PC-3 (cell line): Measurements from ENCODE around the gene MAN2A2. TPM values are rescaled to one million over a fixed set of nuclear protein-coding genes. Genes with fewer than 3 reads are reported as not detected.
A peak's percentile ranks its signal among the peaks of the same experiment; 100 is the strongest.

Experiments
- ATAC-seq: fragments of 200-7000 bp; cut with Tn5 transposase; 2 replicates; pipeline ENCODE4 v1.9.1; 2020; ENCODE audit warnings: mild to moderate bottlenecking, moderate library complexity
- BruUV-seq: library from RNA; stranded (reverse); fragments of 400-500 nt; replicated peaks from 2 replicates; lab custom pipeline; 2021; lab: Mats Ljungman, UMichigan
- CTCF ChIA-PET: fragments of 300-600 bp; sonication (Branson Sonifier 250); formaldehyde crosslinking; loops from one replicate; lab custom pipeline; 2022; ENCODE audit warnings: antibody characterized with exemption; lab: Charles Lee
- POLR2A ChIA-PET: fragments of 300-600 bp; sonication (Branson Sonifier 250); formaldehyde crosslinking; loops from one replicate; lab custom pipeline; 2022; ENCODE audit warnings: antibody characterized with exemption; ENCODE audit not compliant: unreplicated experiment; lab: Charles Lee
- DNase-seq: peaks from one replicate; pipeline ENCODE4 v3.0.0-alpha.2; 2015
- H2AFZ ChIP-seq: fragments of 300-600 bp; sonication (generic); 2 replicates; pipeline ENCODE4 v1.6.0; 2016; ENCODE audit warnings: antibody characterized with exemption, low read length
- H3F3A ChIP-seq: fragments of 300-600 bp; sonication (generic); one replicate; pipeline ENCODE4 v1.6.0; 2017; ENCODE audit warnings: antibody characterized with exemption, low read length, control low read depth, mild to moderate bottlenecking; ENCODE audit not compliant: unreplicated experiment
- H3K27ac ChIP-seq: fragments of 300-600 bp; sonication (generic); 2 replicates; pipeline ENCODE4 v1.5.1; 2016; ENCODE audit warnings: mild to moderate bottlenecking, low read length
- H3K27me3 ChIP-seq: fragments of 300-600 bp; sonication (generic); 2 replicates; pipeline ENCODE4 v1.6.1; 2016; ENCODE audit warnings: low read length, mixed read lengths
- H3K36me3 ChIP-seq: fragments of 300-600 bp; sonication (generic); 2 replicates; pipeline ENCODE4 v1.6.1; 2016; ENCODE audit warnings: low read depth, mixed run types, low read length, mixed read lengths
- H3K4me1 ChIP-seq: fragments of 300-600 bp; sonication (generic); 2 replicates; pipeline ENCODE4 v1.5.1; 2016; ENCODE audit warnings: low read length; ENCODE audit not compliant: insufficient read depth
- H3K4me2 ChIP-seq: fragments of 300-600 bp; sonication (generic); 2 replicates; pipeline ENCODE4 v1.6.0; 2016; ENCODE audit warnings: low read length
- H3K4me3 ChIP-seq: fragments of 300-600 bp; sonication (generic); 2 replicates; pipeline ENCODE4 v1.5.1; 2016; ENCODE audit warnings: mild to moderate bottlenecking, low read length, mixed read lengths
- H3K79me2 ChIP-seq: fragments of 300-600 bp; sonication (generic); 2 replicates; pipeline ENCODE4 v1.6.1; 2017; ENCODE audit warnings: low read length, mixed read lengths
- H3K9ac ChIP-seq: fragments of 300-600 bp; sonication (generic); 2 replicates; pipeline ENCODE4 v1.6.0; 2016; ENCODE audit warnings: mild to moderate bottlenecking, low read length
- H3K9me2 ChIP-seq: fragments of 300-600 bp; sonication (generic); replicated peaks from 2 replicates; pipeline ENCODE4 v1.6.1; 2016; ENCODE audit warnings: mixed run types, low read length, mixed read lengths
- H3K9me3 ChIP-seq: fragments of 300-600 bp; sonication (generic); 2 replicates; pipeline ENCODE4 v1.6.1; 2016; ENCODE audit warnings: low read length, mixed read lengths
- H4K20me1 ChIP-seq: fragments of 300-600 bp; sonication (generic); 2 replicates; pipeline ENCODE4 v1.6.1; 2016; ENCODE audit warnings: low read length, mixed read lengths
- EZH2 ChIP-seq: fragments of 300-600 bp; sonication (generic); IDR thresholded peaks from one replicate; pipeline ENCODE4 v1.6.1; 2017; ENCODE audit warnings: antibody characterized with exemption, mild to moderate bottlenecking, low read length; ENCODE audit not compliant: unreplicated experiment
- EZH2phosphoT487 ChIP-seq: fragments of 300-600 bp; sonication (generic); IDR thresholded peaks from 2 replicates; pipeline ENCODE4 v1.6.1; 2018; ENCODE audit warnings: mild to moderate bottlenecking, antibody characterized with exemption, low read length, borderline replicate concordance
- intact Hi-C: fragments of 100-400 bp; cut with micrococcal nuclease; formaldehyde crosslinking; loops from 2 replicates; pipeline ENCODE4 v1.9.0; 2023
- total RNA-seq: library from RNA; depleted of rRNA; stranded (reverse); fragments of >200 nt; gene quantifications from 2 replicates; pipeline ENCODE4 v1.2.3, GENCODE V29; 2014
- TF ChIP-seq, protein P1 (sequence below): fragments of 300-600 bp; sonication (generic); conservative IDR thresholded peaks from 2 replicates; pipeline ENCODE4 v1.5.1; 2017; ENCODE audit warnings: antibody characterized with exemption, low read depth, mild to moderate bottlenecking, low read length

MAN2A2 gene
- total RNA-seq, 1 experiment from 2014 or later = 19.8 TPM

- ChIA-PET POLR2A (no interaction called here), CTCF (interaction anchor here (0.6 to 2.1 kb wide), 3 partner anchors 25 to 183 kb away, joined by 3 to 10 read pairs (median 5); partner anchors contain the start of gene MAN2A2)
- TF ChIP-seq EZH2 (no peak), EZH2phosphoT487 (no peak)
- TF ChIP-seq, protein P1, sequence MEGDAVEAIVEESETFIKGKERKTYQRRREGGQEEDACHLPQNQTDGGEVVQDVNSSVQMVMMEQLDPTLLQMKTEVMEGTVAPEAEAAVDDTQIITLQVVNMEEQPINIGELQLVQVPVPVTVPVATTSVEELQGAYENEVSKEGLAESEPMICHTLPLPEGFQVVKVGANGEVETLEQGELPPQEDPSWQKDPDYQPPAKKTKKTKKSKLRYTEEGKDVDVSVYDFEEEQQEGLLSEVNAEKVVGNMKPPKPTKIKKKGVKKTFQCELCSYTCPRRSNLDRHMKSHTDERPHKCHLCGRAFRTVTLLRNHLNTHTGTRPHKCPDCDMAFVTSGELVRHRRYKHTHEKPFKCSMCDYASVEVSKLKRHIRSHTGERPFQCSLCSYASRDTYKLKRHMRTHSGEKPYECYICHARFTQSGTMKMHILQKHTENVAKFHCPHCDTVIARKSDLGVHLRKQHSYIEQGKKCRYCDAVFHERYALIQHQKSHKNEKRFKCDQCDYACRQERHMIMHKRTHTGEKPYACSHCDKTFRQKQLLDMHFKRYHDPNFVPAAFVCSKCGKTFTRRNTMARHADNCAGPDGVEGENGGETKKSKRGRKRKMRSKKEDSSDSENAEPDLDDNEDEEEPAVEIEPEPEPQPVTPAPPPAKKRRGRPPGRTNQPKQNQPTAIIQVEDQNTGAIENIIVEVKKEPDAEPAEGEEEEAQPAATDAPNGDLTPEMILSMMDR = peak; percentile 3; the same call in 1 of the 2 replicates
- Histone ChIP-seq H3K9me2 (no peaks in the 10 kb centered on the region), H2AFZ (peak overlapping the region; percentile 94), H3K27ac (no peak overlapping the region), H3K27me3 (no peaks in the 10 kb centered on the region), H3K9ac (peak overlapping the region; percentile 83; the same call in 1 of the 2 replicates), H4K20me1 (no peaks in the 10 kb centered on the region), H3F3A (no peaks in the 10 kb centered on the region), H3K4me3 (peak overlapping the region; percentile 87), H3K4me2 (peak overlapping the region; percentile 97), H3K9me3 (no peaks in the 10 kb centered on the region), H3K4me1 (peaks cover 39% of the 10 kb centered on the region), H3K36me3 (no peaks in the 10 kb centered on the region), H3K79me2 (peaks cover 23% of the 10 kb centered on the region)
- intact Hi-C loops = loop anchor here (5.0 to 10.0 kb wide), 2 partner anchors 60 to 102 kb away; partner anchors contain the start of gene PRC1
- DNase-seq = no peak
- ATAC-seq = no peak
- no TSS peak for BruUV-seq
Observed at GRCh38 chr15:90932660-90932991, 29.5 kb downstream of the MAN2A2 start.

- Histone ChIP-seq H2AFZ (no peak overlapping the region), H3K36me3 (0 out of 2 replicates have a peak, but pooled peaks cover 2% of the 10 kb centered on the region), H3K9me3 (no peaks in the 10 kb centered on the region), H3K9ac (no peak overlapping the region), H3K79me2 (peaks cover 23% of the 10 kb centered on the region), H3K9me2 (no peaks in the 10 kb centered on the region), H3K27ac (no peak overlapping the region), H3K27me3 (no peaks in the 10 kb centered on the region), H3K4me1 (peaks cover 39% of the 10 kb centered on the region), H3K4me2 (no peak overlapping the region), H3K4me3 (no peak overlapping the region), H3F3A (no peaks in the 10 kb centered on the region), H4K20me1 (no peaks in the 10 kb centered on the region)
- TF ChIP-seq EZH2phosphoT487 (no peak), EZH2 (no peak)
- TF ChIP-seq, protein P1 = no peak
- ATAC-seq (no peak), DNase-seq (no peak)
- BruUV-seq = no TSS peak
- intact Hi-C loops = loop anchor here (5.0 to 10.0 kb wide), 2 partner anchors 59 to 102 kb away; partner anchors contain the start of gene PRC1
- ChIA-PET POLR2A (no interaction called here), CTCF (interaction anchor here (0.7 kb wide), 1 partner anchor 421 kb away, joined by 3 read pairs; no protein-coding TSS in a partner anchor)
Observed at GRCh38 chr15:90933301-90933700, 30.2 kb downstream of the MAN2A2 start.
